K562 (cell line): ENCODE results near the gene TLE6. TPM values are rescaled to one million over a fixed set of nuclear protein-coding genes. Genes with fewer than 3 reads are reported as not detected.

Source experiments
- BRD4 ChIP-seq: fragments of 200-600 bp; sonication (generic); IDR thresholded peaks from 2 replicates; pipeline ENCODE4 v1.6.1; 2017; ENCODE audit warnings: inconsistent platforms
- COPS2 ChIP-seq: fragments of 450-650 bp; conservative IDR thresholded peaks from 2 replicates; pipeline ENCODE4 v1.6.1; 2016; ENCODE audit warnings: mild to moderate bottlenecking, moderate library complexity
- E2F3 ChIP-seq: fragments of 250-450 bp; sonication (Bioruptor Pico); IDR thresholded peaks from 2 replicates; pipeline ENCODE4 v1.4.0; 2020; ENCODE audit warnings: mild to moderate bottlenecking
- E2F6 ChIP-seq, 2 experiments: IDR thresholded peaks; 2 replicates each; pipeline ENCODE4 v1.6.1; 2011; ENCODE audit warnings: borderline replicate concordance in 1 of 2, control low read depth in 1 of 2, low read depth in 1 of 2, low read length in 1 of 2, mild to moderate bottlenecking in 1 of 2, mixed read lengths in 1 of 2, moderate library complexity in 1 of 2; ENCODE audit not compliant: insufficient read depth in 1 of 2, insufficient read length in 1 of 2, poor library complexity in 1 of 2, severe bottlenecking in 1 of 2; ENCODE audit errors: extremely low read depth in 1 of 2
- ESRRB ChIP-seq: fragments of 250-450 bp; sonication (Bioruptor Pico); IDR thresholded peaks from 2 replicates; pipeline ENCODE4 v1.5.0; 2020; ENCODE audit warnings: mild to moderate bottlenecking, moderate library complexity, borderline replicate concordance
- GTF2E2 ChIP-seq: fragments of 200-800 bp; sonication (Bioruptor generic); IDR thresholded peaks from 2 replicates; pipeline ENCODE4 v1.6.1; 2016; ENCODE audit warnings: missing genetic modification characterization, missing compliant biosample characterization
- HEY1 ChIP-seq: fragments of 250-450 bp; sonication (Bioruptor Pico); IDR thresholded peaks from 2 replicates; pipeline ENCODE4 v1.5.0; 2020; ENCODE audit warnings: mild to moderate bottlenecking, moderate library complexity, borderline replicate concordance
- HIVEP1 ChIP-seq: fragments of 250-450 bp; sonication (Bioruptor Pico); IDR thresholded peaks from 2 replicates; pipeline ENCODE4 v1.4.0; 2020; ENCODE audit warnings: mild to moderate bottlenecking
- HOXB6 ChIP-seq: fragments of 250-450 bp; sonication (Bioruptor Pico); IDR thresholded peaks from 2 replicates; pipeline ENCODE4 v1.5.1; 2022; ENCODE audit warnings: mild to moderate bottlenecking, borderline replicate concordance
- LCOR ChIP-seq: sonication (generic); formaldehyde crosslinking; IDR thresholded peaks from 2 replicates; pipeline ENCODE4 v1.8.0; 2022; ENCODE audit warnings: mild to moderate bottlenecking, missing genetic modification reagents
- MAFK ChIP-seq: IDR thresholded peaks from 2 replicates; pipeline ENCODE4 v1.6.1; 2011; ENCODE audit warnings: low read length, improper control_type of control experiment
- MTA1 ChIP-seq: fragments of 450-650 bp; IDR thresholded peaks from 2 replicates; pipeline ENCODE4 v1.6.1; 2017; ENCODE audit warnings: borderline replicate concordance
- THAP7 ChIP-seq: fragments of 250-450 bp; sonication (Bioruptor Pico); IDR thresholded peaks from 2 replicates; pipeline ENCODE4 v1.5.0; 2021
- WHSC1 ChIP-seq: IDR thresholded peaks from one replicate; pipeline ENCODE4 v1.6.1; 2012; ENCODE audit warnings: low read length, control low read depth, inconsistent platforms
- ZBTB1 ChIP-seq: sonication (generic); formaldehyde crosslinking; IDR thresholded peaks from 2 replicates; pipeline ENCODE4 v1.8.1; 2023; ENCODE audit warnings: missing genetic modification reagents, low read depth, mild to moderate bottlenecking, borderline replicate concordance
- ZNF12 ChIP-seq: sonication (generic); formaldehyde crosslinking; IDR thresholded peaks from 2 replicates; pipeline ENCODE4 v1.4.0; 2020; ENCODE audit warnings: mild to moderate bottlenecking, missing genetic modification reagents
- ZNF224 ChIP-seq: sonication (generic); formaldehyde crosslinking; IDR thresholded peaks from 2 replicates; pipeline ENCODE4 v1.8.0; 2022; ENCODE audit warnings: mild to moderate bottlenecking, missing genetic modification reagents
- ZNF384 ChIP-seq: IDR thresholded peaks from 2 replicates; pipeline ENCODE4 v1.6.1; 2012; ENCODE audit warnings: low read depth, low read length, improper control_type of control experiment
- polyA plus RNA-seq, 8 experiments: library from polyadenylated mRNA; depleted of rRNA in 4 of 8; stranded (reverse) in 5 of 8; unstranded in 3 of 8; fragments of >200 nt; fragmentation: Nextera tagmentation in 2 of 8; fragmentation: Illumina TruSeq in 1 of 8; extraction: Ambion mirVana in 2 of 8; extraction: Trizol in 1 of 8; gene quantifications; 2 replicates each; pipeline versions ENCODE4 v1.2.1 to v1.2.3, GENCODE V29; 2011 to 2014; ENCODE audit warnings: inconsistent platforms in 1 of 8, missing spikeins in 1 of 8
- total RNA-seq, 7 experiments: library from RNA; depleted of rRNA in 6 of 7; stranded (reverse); fragments of >200 nt in 6 of 7; fragmentation: Illumina TruSeq in 2 of 7; extraction: Trizol in 2 of 7; gene quantifications; 2 replicates each; pipeline versions ENCODE4 v1.2.1 to v1.2.3, GENCODE V29; 2011 to 2021; ENCODE audit warnings: low replicate concordance in 1 of 7
- TF ChIP-seq, protein P1 (sequence below): fragments of 250-450 bp; sonication (Bioruptor Pico); IDR thresholded peaks from 2 replicates; pipeline ENCODE4 v1.5.0; 2020; ENCODE audit warnings: mild to moderate bottlenecking, borderline replicate concordance
- TF ChIP-seq, protein P2 (sequence below): fragments of 250-450 bp; sonication (Bioruptor Pico); IDR thresholded peaks from 2 replicates; pipeline ENCODE4 v1.5.0; 2021; ENCODE audit warnings: mild to moderate bottlenecking, borderline replicate concordance
- TF ChIP-seq, protein P3 (sequence below): fragments of 250-450 bp; sonication (Bioruptor Pico); IDR thresholded peaks from 2 replicates; pipeline ENCODE4 v1.8.0; 2022; ENCODE audit warnings: inconsistent platforms, mild to moderate bottlenecking, moderate library complexity, borderline replicate concordance
- TF ChIP-seq, protein P4 (sequence below): fragments of 450-650 bp; IDR thresholded peaks from 2 replicates; pipeline ENCODE4 v1.6.1; 2016; ENCODE audit warnings: low read depth, mild to moderate bottlenecking, moderate library complexity

Gene TLE6
- total and polyA plus RNA-seq, 9 of the 15 experiments (the other 6 are each of a cell fraction or from before 2014, with no cell fraction given), result 1.1 to 6.1 (median 2.5) TPM

DNA sequence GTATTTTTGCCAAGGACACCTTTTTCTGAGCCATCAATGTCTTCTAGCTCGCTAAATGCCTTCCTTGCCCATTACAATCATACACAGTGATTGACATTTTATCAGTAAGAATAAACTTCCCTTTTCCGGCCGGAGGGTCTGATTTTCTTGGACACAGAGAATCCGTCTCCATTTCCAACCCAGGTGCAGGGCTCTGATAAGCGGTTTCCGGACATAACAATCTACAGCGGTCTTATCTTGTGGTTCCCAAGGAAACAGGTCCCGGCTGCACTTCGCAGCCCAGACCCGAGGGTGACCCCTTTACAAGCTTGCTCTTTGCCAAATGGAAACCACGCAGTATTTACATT, 27.5 kb upstream of the TLE6 start (continued):
- TF ChIP-seq, protein P1, sequence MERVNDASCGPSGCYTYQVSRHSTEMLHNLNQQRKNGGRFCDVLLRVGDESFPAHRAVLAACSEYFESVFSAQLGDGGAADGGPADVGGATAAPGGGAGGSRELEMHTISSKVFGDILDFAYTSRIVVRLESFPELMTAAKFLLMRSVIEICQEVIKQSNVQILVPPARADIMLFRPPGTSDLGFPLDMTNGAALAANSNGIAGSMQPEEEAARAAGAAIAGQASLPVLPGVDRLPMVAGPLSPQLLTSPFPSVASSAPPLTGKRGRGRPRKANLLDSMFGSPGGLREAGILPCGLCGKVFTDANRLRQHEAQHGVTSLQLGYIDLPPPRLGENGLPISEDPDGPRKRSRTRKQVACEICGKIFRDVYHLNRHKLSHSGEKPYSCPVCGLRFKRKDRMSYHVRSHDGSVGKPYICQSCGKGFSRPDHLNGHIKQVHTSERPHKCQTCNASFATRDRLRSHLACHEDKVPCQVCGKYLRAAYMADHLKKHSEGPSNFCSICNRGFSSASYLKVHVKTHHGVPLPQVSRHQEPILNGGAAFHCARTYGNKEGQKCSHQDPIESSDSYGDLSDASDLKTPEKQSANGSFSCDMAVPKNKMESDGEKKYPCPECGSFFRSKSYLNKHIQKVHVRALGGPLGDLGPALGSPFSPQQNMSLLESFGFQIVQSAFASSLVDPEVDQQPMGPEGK (CRISPR knock-in tag), result no peak
- TF ChIP-seq, protein P2, sequence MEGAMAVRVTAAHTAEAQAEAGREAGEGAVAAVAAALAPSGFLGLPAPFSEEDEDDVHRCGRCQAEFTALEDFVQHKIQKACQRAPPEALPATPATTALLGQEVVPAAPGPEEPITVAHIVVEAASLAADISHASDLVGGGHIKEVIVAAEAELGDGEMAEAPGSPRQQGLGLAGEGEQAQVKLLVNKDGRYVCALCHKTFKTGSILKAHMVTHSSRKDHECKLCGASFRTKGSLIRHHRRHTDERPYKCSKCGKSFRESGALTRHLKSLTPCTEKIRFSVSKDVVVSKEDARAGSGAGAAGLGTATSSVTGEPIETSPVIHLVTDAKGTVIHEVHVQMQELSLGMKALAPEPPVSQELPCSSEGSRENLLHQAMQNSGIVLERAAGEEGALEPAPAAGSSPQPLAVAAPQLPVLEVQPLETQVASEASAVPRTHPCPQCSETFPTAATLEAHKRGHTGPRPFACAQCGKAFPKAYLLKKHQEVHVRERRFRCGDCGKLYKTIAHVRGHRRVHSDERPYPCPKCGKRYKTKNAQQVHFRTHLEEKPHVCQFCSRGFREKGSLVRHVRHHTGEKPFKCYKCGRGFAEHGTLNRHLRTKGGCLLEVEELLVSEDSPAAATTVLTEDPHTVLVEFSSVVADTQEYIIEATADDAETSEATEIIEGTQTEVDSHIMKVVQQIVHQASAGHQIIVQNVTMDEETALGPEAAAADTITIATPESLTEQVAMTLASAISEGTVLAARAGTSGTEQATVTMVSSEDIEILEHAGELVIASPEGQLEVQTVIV (CRISPR knock-in tag), result no peak
- no peak for TF ChIP-seq E2F3 (CRISPR knock-in tag)
- TF ChIP-seq MTA1, result peak; percentile 79; the same call in 1 of the 2 replicates
- TF ChIP-seq ZNF224 (CRISPR knock-in tag), result no peak
- no peak for TF ChIP-seq E2F6 (IDR thresholded peaks at IDR 0.05; ENCODE audit: borderline replicate concordance in 1 of 2, extremely low read depth in 1 of 2, insufficient read depth in 1 of 2, insufficient read length in 1 of 2, low read depth in 1 of 2, low read length in 1 of 2, poor library complexity in 1 of 2, severe bottlenecking in 1 of 2)
- TF ChIP-seq WHSC1, result no peak
- TF ChIP-seq HOXB6 (CRISPR knock-in tag), result no peak
- no peak for TF ChIP-seq GTF2E2
- no peak for TF ChIP-seq HIVEP1 (CRISPR knock-in tag)
- no peak; the same call in 1 of the 2 replicates for TF ChIP-seq ZBTB1
- TF ChIP-seq, protein P3, sequence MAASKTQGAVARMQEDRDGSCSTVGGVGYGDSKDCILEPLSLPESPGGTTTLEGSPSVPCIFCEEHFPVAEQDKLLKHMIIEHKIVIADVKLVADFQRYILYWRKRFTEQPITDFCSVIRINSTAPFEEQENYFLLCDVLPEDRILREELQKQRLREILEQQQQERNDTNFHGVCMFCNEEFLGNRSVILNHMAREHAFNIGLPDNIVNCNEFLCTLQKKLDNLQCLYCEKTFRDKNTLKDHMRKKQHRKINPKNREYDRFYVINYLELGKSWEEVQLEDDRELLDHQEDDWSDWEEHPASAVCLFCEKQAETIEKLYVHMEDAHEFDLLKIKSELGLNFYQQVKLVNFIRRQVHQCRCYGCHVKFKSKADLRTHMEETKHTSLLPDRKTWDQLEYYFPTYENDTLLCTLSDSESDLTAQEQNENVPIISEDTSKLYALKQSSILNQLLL (CRISPR knock-in tag), result no peak
- peak; percentile 84; the same call in 1 of the 2 replicates for TF ChIP-seq HEY1 (CRISPR knock-in tag)
- no peak for TF ChIP-seq COPS2
- no peak for TF ChIP-seq BRD4
- TF ChIP-seq, protein P4, sequence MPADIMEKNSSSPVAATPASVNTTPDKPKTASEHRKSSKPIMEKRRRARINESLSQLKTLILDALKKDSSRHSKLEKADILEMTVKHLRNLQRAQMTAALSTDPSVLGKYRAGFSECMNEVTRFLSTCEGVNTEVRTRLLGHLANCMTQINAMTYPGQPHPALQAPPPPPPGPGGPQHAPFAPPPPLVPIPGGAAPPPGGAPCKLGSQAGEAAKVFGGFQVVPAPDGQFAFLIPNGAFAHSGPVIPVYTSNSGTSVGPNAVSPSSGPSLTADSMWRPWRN, result peak; percentile 93
- no peak for TF ChIP-seq ZNF384
- no peak for TF ChIP-seq THAP7 (CRISPR knock-in tag)
- TF ChIP-seq MAFK, result no peak
- peak; percentile 7; the same call in 1 of the 2 replicates for TF ChIP-seq ESRRB
- no peak for TF ChIP-seq LCOR (CRISPR knock-in tag)
- no peak for TF ChIP-seq ZNF12 (CRISPR knock-in tag)
